ENCODE measurements around the gene LRIG2. TPM values are rescaled to one million over a fixed set of nuclear protein-coding genes. Genes with fewer than 3 reads are reported as not detected.

Gene LRIG2
- total and polyA plus RNA-seq, 9 of the 15 experiments (the other 6 are each of a cell fraction or from before 2014, with no cell fraction given): 1.8 to 28.1 (median 11.5) TPM

GRCh38 chr1:113140588-113141446 is 67.8 kb downstream of the LRIG2 start (continued):
- no peak for TF ChIP-seq ARID3B (CRISPR knock-in tag; IDR thresholded peaks at IDR 0.05; ENCODE audit: borderline replicate concordance)
- TF ChIP-seq HNRNPLL (IDR thresholded peaks at IDR 0.05; ENCODE audit: low read depth, low read length, poor library complexity, severe bottlenecking): no peak
- TF ChIP-seq HEY1 (CRISPR knock-in tag; IDR thresholded peaks at IDR 0.05; ENCODE audit: borderline replicate concordance): no peak
- TF ChIP-seq NFE2 (IDR thresholded peaks at IDR 0.05; ENCODE audit: low read depth): no peak
- peak; percentile 94 for TF ChIP-seq BRD9 (IDR thresholded peaks at IDR 0.05; ENCODE audit: low read depth, partially characterized antibody)
- 0 out of 2 replicates have a peak, but pooled peaks have one; percentile 34 for TF ChIP-seq ELF2 (CRISPR knock-in tag; IDR thresholded peaks at IDR 0.05)
- TF ChIP-seq ZNF197 (CRISPR knock-in tag; IDR thresholded peaks at IDR 0.05; ENCODE audit: low read depth): no peak
- TF ChIP-seq SRSF3 (IDR thresholded peaks at IDR 0.05; ENCODE audit: insufficient read depth, low read length): no peak
- no peak for TF ChIP-seq EZH2 (IDR thresholded peaks at IDR 0.05; ENCODE audit: borderline replicate concordance, low read depth, low read length)
- peak in 1 of 2 experiments; percentile 46; a peak in 2 of 4 replicates for TF ChIP-seq RCOR1 (IDR thresholded peaks at IDR 0.05; ENCODE audit: borderline replicate concordance in 1 of 2, low read depth in 2 of 2, low read length in 2 of 2)
- TF ChIP-seq HSF4 (CRISPR knock-in tag; IDR thresholded peaks at IDR 0.05; ENCODE audit: borderline replicate concordance): no peak
- no peak for TF ChIP-seq CAMTA2 (CRISPR knock-in tag; conservative IDR thresholded peaks at IDR 0.05)
- TF ChIP-seq ARID4B (CRISPR knock-in tag; IDR thresholded peaks at IDR 0.05): no peak
- TF ChIP-seq ESRRB (CRISPR knock-in tag; IDR thresholded peaks at IDR 0.05; ENCODE audit: borderline replicate concordance): no peak
- no peak for TF ChIP-seq FOXP4 (CRISPR knock-in tag; IDR thresholded peaks at IDR 0.05; ENCODE audit: borderline replicate concordance)
